Activated naive CD4-positive, alpha-beta T cell treated with anti-CD3 and anti-CD28 coated beads for 36 hours (primary cell): ENCODE results near the gene NHS. TPM values are rescaled to one million over a fixed set of nuclear protein-coding genes. Genes with fewer than 3 reads are reported as not detected.

ENCODE experiments used
- CTCF ChIA-PET: fragments of 350-600 bp; sonication (Branson Sonifier 250); formaldehyde crosslinking; loops from one replicate; lab custom pipeline; 2021; ENCODE audit warnings: antibody characterized with exemption; lab: Charles Lee
- DNase-seq: peaks from one replicate; pipeline ENCODE4 v3.0.0-alpha.2; 2020
- H3K27ac Mint-ChIP-seq: one replicate; pipeline ENCODE4 v1.8.0; 2021; ENCODE audit warnings: mild to moderate bottlenecking, mixed read lengths
- H3K27me3 Mint-ChIP-seq: one replicate; pipeline ENCODE4 v1.8.0; 2021; ENCODE audit warnings: low read depth, mixed read lengths
- H3K36me3 Mint-ChIP-seq: one replicate; pipeline ENCODE4 v1.8.0; 2021; ENCODE audit warnings: low read depth, mixed read lengths
- H3K4me1 Mint-ChIP-seq: one replicate; pipeline ENCODE4 v1.8.0; 2021; ENCODE audit warnings: low read depth, mixed read lengths
- H3K4me3 Mint-ChIP-seq: one replicate; pipeline ENCODE4 v1.8.0; 2021; ENCODE audit warnings: mild to moderate bottlenecking, moderate library complexity, mixed read lengths
- H3K9me3 Mint-ChIP-seq: one replicate; pipeline ENCODE4 v1.8.0; 2021; ENCODE audit warnings: mixed read lengths
- intact Hi-C: fragments of 100-400 bp; cut with micrococcal nuclease; formaldehyde crosslinking; loops from one replicate; pipeline ENCODE4 v1.15.1; 2023
- total RNA-seq, 2 experiments: library from RNA; stranded (reverse); gene quantifications; one replicate each; pipeline ENCODE4 v1.2.3, GENCODE V29; 2021

Gene NHS
- total RNA-seq, 2 experiments from 2014 or later = 7.8 to 8.9 TPM

DNA sequence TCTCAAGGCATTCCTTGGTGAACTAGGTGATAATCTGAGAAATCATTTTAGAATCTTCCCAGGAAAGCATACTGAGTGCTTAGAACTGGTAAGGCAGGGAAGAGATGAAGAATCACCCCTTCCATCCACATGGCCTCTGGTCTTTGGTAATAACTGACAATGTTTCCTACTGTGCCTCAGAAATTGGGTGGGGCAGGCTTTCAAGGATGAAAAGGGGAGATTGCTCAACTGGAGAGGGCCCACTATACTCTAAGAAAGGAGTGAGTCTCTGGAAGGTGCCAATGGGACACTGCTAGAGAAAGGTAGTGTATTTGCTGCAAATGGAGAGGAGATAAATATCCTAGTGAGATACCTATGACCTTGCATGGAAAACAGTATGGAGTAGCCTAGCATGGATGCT is 227.2 kb downstream of the NHS start:
- Mint-ChIP-seq H3K4me3 (no peak overlapping the region), H3K27me3 (peaks cover 2% of the 10 kb centered on the region), H3K27ac (no peak overlapping the region), H3K9me3 (no peaks in the 10 kb centered on the region), H3K36me3 (no peaks in the 10 kb centered on the region), H3K4me1 (no peaks in the 10 kb centered on the region)
- CTCF ChIA-PET = no interaction called here
- intact Hi-C loops = no loop called here
- DNase-seq = no peak

GRCh38 chrX:17603196-17603595 is 228.2 kb downstream of the NHS start:
- intact Hi-C loops = no loop called here
- no peak overlapping the region for H3K27ac Mint-ChIP-seq
- CTCF ChIA-PET = no interaction called here
- no peak overlapping the region for H3K4me3 Mint-ChIP-seq
- DNase-seq = no peak
- no peaks in the 10 kb centered on the region for H3K4me1 Mint-ChIP-seq
- H3K36me3 Mint-ChIP-seq = no peaks in the 10 kb centered on the region
- H3K27me3 Mint-ChIP-seq = peaks cover 2% of the 10 kb centered on the region
- no peaks in the 10 kb centered on the region for H3K9me3 Mint-ChIP-seq

DNA sequence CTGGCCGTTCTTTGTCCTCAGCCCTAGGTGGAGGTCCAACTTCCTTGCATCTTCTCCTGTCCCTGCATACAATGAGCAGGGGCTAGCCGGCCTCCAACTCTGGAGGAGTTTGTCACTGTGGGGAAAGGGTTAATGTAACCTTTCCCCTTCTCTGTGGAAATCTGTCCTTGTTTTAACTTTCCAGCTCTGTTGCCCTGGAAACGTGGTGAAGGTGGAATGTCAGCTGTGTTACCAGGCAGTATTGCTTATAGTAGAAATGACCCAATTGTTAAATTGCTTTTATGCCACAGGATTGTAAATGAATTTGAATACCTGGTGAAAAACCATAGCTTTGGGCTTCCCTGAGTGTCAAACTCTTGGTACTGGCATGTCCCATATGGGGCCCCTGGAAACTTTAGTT is 230.7 kb downstream of the NHS start:
- H3K4me3 Mint-ChIP-seq = no peak overlapping the region
- H3K9me3 Mint-ChIP-seq = no peaks in the 10 kb centered on the region
- peaks cover 2% of the 10 kb centered on the region for H3K27me3 Mint-ChIP-seq
- H3K27ac Mint-ChIP-seq = no peak overlapping the region
- H3K36me3 Mint-ChIP-seq = no peaks in the 10 kb centered on the region
- intact Hi-C loops = no loop called here
- CTCF ChIA-PET = interaction anchor here (1.1 kb wide), 1 partner anchor 11 kb away, joined by 3 read pairs; no protein-coding TSS in a partner anchor
- no peak for DNase-seq
- no peaks in the 10 kb centered on the region for H3K4me1 Mint-ChIP-seq

- Mint-ChIP-seq H3K9me3 (no peaks in the 10 kb centered on the region), H3K36me3 (no peaks in the 10 kb centered on the region), H3K4me1 (no peaks in the 10 kb centered on the region), H3K27ac (no peak overlapping the region), H3K27me3 (peaks cover 2% of the 10 kb centered on the region), H3K4me3 (no peak overlapping the region)
- intact Hi-C loops = no loop called here
- no peak for DNase-seq
- CTCF ChIA-PET = interaction anchor here (1.1 kb wide), 1 partner anchor 11 kb away, joined by 3 read pairs; no protein-coding TSS in a partner anchor
Observed at GRCh38 chrX:17606231-17606630, 231.2 kb downstream of the NHS start.

DNA sequence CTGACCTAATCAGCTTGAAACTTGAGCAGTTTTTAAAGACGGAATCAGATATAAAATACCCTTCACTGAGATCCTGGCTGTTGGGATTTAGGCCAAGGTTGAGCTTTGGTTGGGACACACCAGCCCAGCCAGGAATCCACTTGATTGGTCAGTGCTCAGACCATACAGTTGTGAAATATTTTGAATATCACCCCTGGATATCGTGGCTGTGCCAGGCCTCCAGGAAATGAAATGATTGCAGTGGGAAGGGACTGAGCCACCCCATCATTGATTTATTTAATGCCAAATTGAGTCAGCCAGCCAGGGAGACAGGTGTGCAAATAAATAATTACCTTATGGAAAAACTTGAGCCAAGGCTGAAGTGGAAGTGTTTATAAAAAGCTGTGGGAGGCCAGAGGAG is 233.9 kb downstream of the NHS start:
- no peak overlapping the region for H3K27ac Mint-ChIP-seq
- DNase-seq = no peak
- CTCF ChIA-PET = no interaction called here
- H3K4me1 Mint-ChIP-seq = peaks cover 11% of the 10 kb centered on the region
- H3K4me3 Mint-ChIP-seq = no peak overlapping the region
- no peaks in the 10 kb centered on the region for H3K27me3 Mint-ChIP-seq
- intact Hi-C loops = no loop called here
- no peaks in the 10 kb centered on the region for H3K9me3 Mint-ChIP-seq
- no peaks in the 10 kb centered on the region for H3K36me3 Mint-ChIP-seq

DNA sequence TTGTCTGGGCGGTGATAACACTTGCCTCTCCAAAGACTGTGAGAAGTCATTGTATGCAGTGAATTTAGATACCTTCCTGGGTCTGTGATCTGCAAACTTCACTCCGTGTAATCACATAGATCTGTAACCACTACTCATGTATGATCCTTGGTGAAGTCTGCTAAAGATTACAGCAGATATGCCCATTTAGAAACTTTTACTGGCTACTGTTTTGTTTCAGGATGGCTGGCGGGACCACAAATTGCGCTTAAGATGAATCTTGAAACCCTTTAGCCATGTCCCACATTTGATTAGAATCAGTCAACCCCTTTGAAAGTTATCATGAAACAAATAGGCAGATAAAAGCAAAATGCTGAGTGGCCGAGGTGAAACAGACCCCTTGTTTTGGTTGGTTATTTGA is 235.8 kb downstream of the NHS start:
- H3K9me3 Mint-ChIP-seq = no peaks in the 10 kb centered on the region

GRCh38 chrX:17613979-17614588 is 239.1 kb downstream of the NHS start:
- CTCF ChIA-PET = no interaction called here
- H3K36me3 Mint-ChIP-seq = no peaks in the 10 kb centered on the region
- no peaks in the 10 kb centered on the region for H3K27me3 Mint-ChIP-seq
- intact Hi-C loops = no loop called here
- H3K4me1 Mint-ChIP-seq = peaks cover 21% of the 10 kb centered on the region
- no peaks in the 10 kb centered on the region for H3K9me3 Mint-ChIP-seq
- no peak for DNase-seq
- no peak overlapping the region for H3K27ac Mint-ChIP-seq
- no peak overlapping the region for H3K4me3 Mint-ChIP-seq

More for the DNA sequence above, 235.8 kb downstream of the NHS start:
- no peak for DNase-seq
- no peaks in the 10 kb centered on the region for H3K36me3 Mint-ChIP-seq
- H3K4me3 Mint-ChIP-seq = no peak overlapping the region
- no peak overlapping the region for H3K27ac Mint-ChIP-seq
- CTCF ChIA-PET = no interaction called here
- peaks cover 21% of the 10 kb centered on the region for H3K4me1 Mint-ChIP-seq
- intact Hi-C loops = no loop called here
- no peaks in the 10 kb centered on the region for H3K27me3 Mint-ChIP-seq

GRCh38 chrX:17616936-17617335 is 241.9 kb downstream of the NHS start:
- no peaks in the 10 kb centered on the region for H3K9me3 Mint-ChIP-seq
- no peak overlapping the region for H3K27ac Mint-ChIP-seq
- H3K36me3 Mint-ChIP-seq = no peaks in the 10 kb centered on the region
- no peak overlapping the region for H3K4me3 Mint-ChIP-seq
- intact Hi-C loops = no loop called here
- peaks cover 19% of the 10 kb centered on the region for H3K4me1 Mint-ChIP-seq
- H3K27me3 Mint-ChIP-seq = no peaks in the 10 kb centered on the region
- CTCF ChIA-PET = no interaction called here
- DNase-seq = no peak

DNA sequence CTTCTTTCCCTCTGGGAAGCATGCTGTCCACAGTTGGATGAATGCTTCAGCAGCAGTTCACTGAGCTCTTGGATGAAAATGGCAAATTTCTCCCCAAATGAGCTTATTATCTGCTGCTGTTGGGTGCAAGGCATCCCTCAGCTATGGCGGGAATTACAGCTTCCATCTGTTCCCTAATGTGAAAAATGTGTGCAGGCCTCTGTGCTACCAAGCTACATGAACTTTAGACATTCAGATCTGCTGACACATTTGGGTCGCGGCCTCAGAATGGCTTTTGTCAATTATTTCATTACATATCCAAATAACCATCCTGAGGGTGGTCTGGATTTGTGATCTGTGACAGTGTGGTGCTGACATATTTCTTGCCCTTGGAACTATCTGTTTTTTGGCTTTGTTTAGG is 242.8 kb downstream of the NHS start:
- Mint-ChIP-seq H3K4me1 (peaks cover 13% of the 10 kb centered on the region), H3K9me3 (no peaks in the 10 kb centered on the region), H3K4me3 (no peak overlapping the region), H3K36me3 (no peaks in the 10 kb centered on the region), H3K27ac (no peak overlapping the region), H3K27me3 (no peaks in the 10 kb centered on the region)
- CTCF ChIA-PET = no interaction called here
- intact Hi-C loops = no loop called here
- DNase-seq = no peak

GRCh38 chrX:17621566-17622270 is 246.7 kb downstream of the NHS start:
- no peaks in the 10 kb centered on the region for H3K36me3 Mint-ChIP-seq
- no peaks in the 10 kb centered on the region for H3K9me3 Mint-ChIP-seq
- CTCF ChIA-PET = interaction anchor here (0.7 kb wide), 1 partner anchor 796 kb away, joined by 3 read pairs; no protein-coding TSS in a partner anchor
- DNase-seq = no peak
- H3K4me3 Mint-ChIP-seq = no peak overlapping the region
- H3K4me1 Mint-ChIP-seq = no peaks in the 10 kb centered on the region
- H3K27me3 Mint-ChIP-seq = peaks cover 2% of the 10 kb centered on the region
- intact Hi-C loops = no loop called here
- no peak overlapping the region for H3K27ac Mint-ChIP-seq

GRCh38 chrX:17622331-17622730 is 247.3 kb downstream of the NHS start:
- Mint-ChIP-seq H3K4me3 (no peak overlapping the region), H3K9me3 (no peaks in the 10 kb centered on the region), H3K27ac (no peak overlapping the region), H3K4me1 (no peaks in the 10 kb centered on the region), H3K27me3 (peaks cover 2% of the 10 kb centered on the region), H3K36me3 (no peaks in the 10 kb centered on the region)
- intact Hi-C loops = no loop called here
- DNase-seq = no peak
- CTCF ChIA-PET = interaction anchor here (0.6 to 0.7 kb wide), 2 partner anchors 796 to 1676 kb away, joined by 3 read pairs; no protein-coding TSS in a partner anchor

DNA sequence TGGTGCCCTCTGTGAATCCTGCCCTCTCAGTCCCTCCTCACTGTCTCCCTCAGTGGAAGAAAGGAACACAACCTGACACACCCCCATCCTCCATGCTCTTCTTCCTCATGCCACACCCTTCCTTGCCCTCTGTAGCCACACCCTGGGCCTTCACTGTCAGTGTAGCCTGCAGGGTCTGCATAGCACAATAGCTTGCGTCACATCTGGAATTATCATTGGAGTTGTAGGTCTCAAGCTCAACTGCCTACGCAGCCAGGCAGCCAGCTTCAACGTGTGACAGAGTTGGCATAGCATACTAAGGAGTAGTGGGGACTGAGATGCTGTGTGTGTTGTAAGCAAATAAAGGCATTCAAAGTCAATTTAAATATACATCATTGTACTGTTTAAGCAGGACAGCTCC is 248.8 kb downstream of the NHS start:
- intact Hi-C loops = no loop called here
- Mint-ChIP-seq H3K4me1 (no peaks in the 10 kb centered on the region), H3K4me3 (no peak overlapping the region), H3K9me3 (no peaks in the 10 kb centered on the region), H3K36me3 (no peaks in the 10 kb centered on the region), H3K27ac (no peak overlapping the region), H3K27me3 (peaks cover 2% of the 10 kb centered on the region)
- no peak for DNase-seq
- CTCF ChIA-PET = no interaction called here

- CTCF ChIA-PET = no interaction called here
- Mint-ChIP-seq H3K27ac (no peak overlapping the region), H3K36me3 (no peaks in the 10 kb centered on the region), H3K27me3 (peaks cover 2% of the 10 kb centered on the region), H3K9me3 (no peaks in the 10 kb centered on the region), H3K4me1 (no peaks in the 10 kb centered on the region), H3K4me3 (no peak overlapping the region)
- no peak for DNase-seq
- intact Hi-C loops = no loop called here
Observed at GRCh38 chrX:17627026-17627425, 252.0 kb downstream of the NHS start.
